H9 (cell line): ENCODE data around the gene CALM1. TPM values are rescaled to one million over a fixed set of nuclear protein-coding genes. Genes with fewer than 3 reads are reported as not detected.

Source experiments
- DNase-seq: peaks from one replicate; pipeline ENCODE4 v3.0.0-alpha.2; 2017
- H2AFZ ChIP-seq: one replicate; pipeline ENCODE4 v1.6.1; 2013; ENCODE audit warnings: mild to moderate bottlenecking, low read length, control low read depth, moderate library complexity
- H2AK5ac ChIP-seq: 2 replicates; pipeline ENCODE4 v1.6.1; 2013; ENCODE audit warnings: low read length, control low read depth, mixed read lengths; ENCODE audit not compliant: insufficient read length
- H2BK120ac ChIP-seq: one replicate; pipeline ENCODE4 v1.6.1; 2013; ENCODE audit warnings: low read depth, mild to moderate bottlenecking, low read length, control low read depth, inconsistent platforms; ENCODE audit not compliant: poor library complexity, severe bottlenecking
- H2BK12ac ChIP-seq: 2 replicates; pipeline ENCODE4 v1.6.1; 2013; ENCODE audit warnings: low read length, control low read depth, mixed read lengths, low read depth; ENCODE audit not compliant: insufficient read length
- H2BK15ac ChIP-seq: 2 replicates; pipeline ENCODE4 v1.6.1; 2013; ENCODE audit warnings: low read depth, low read length, control low read depth
- H2BK20ac ChIP-seq: one replicate; pipeline ENCODE4 v1.6.1; 2013; ENCODE audit warnings: low read depth, mild to moderate bottlenecking, low read length, control low read depth, inconsistent platforms; ENCODE audit not compliant: poor library complexity, severe bottlenecking
- H2BK5ac ChIP-seq: 2 replicates; pipeline ENCODE4 v1.6.1; 2013; ENCODE audit warnings: low read length, control low read depth, mixed read lengths; ENCODE audit not compliant: insufficient read length
- H3K14ac ChIP-seq: 2 replicates; pipeline ENCODE4 v1.6.1; 2013; ENCODE audit warnings: low read length, control low read depth; ENCODE audit not compliant: insufficient read depth
- H3K18ac ChIP-seq: 2 replicates; pipeline ENCODE4 v1.6.1; 2013; ENCODE audit warnings: low read depth, mild to moderate bottlenecking, mixed read lengths, low read length, control low read depth; ENCODE audit not compliant: insufficient read length
- H3K23ac ChIP-seq: 2 replicates; pipeline ENCODE4 v1.6.1; 2013; ENCODE audit warnings: low read length, control low read depth, mixed read lengths, low read depth; ENCODE audit not compliant: insufficient read length
- H3K23me2 ChIP-seq: 2 replicates; pipeline ENCODE4 v1.6.1; 2013; ENCODE audit warnings: low read depth, mild to moderate bottlenecking, mixed read lengths, low read length, control low read depth; ENCODE audit not compliant: insufficient read length, poor library complexity, severe bottlenecking
- H3K27ac ChIP-seq: 2 replicates; pipeline ENCODE4 v1.5.1; 2013; ENCODE audit warnings: low read length, control low read depth, mixed read lengths, low read depth; ENCODE audit not compliant: insufficient read length
- H3K27me3 ChIP-seq: 2 replicates; pipeline ENCODE4 v1.6.1; 2013; ENCODE audit warnings: low read length, control low read depth, inconsistent platforms; ENCODE audit not compliant: insufficient read depth
- H3K4ac ChIP-seq: 2 replicates; pipeline ENCODE4 v1.6.1; 2013; ENCODE audit warnings: low read depth, mild to moderate bottlenecking, control low read depth, inconsistent platforms, low read length, moderate library complexity
- H3K4me1 ChIP-seq: 2 replicates; pipeline ENCODE4 v1.6.1; 2013; ENCODE audit warnings: low read length, control low read depth, inconsistent platforms; ENCODE audit not compliant: insufficient read depth
- H3K4me2 ChIP-seq: 2 replicates; pipeline ENCODE4 v1.6.1; 2013; ENCODE audit warnings: low read length, control low read depth, mixed read lengths; ENCODE audit not compliant: insufficient read length, insufficient read depth
- H3K56ac ChIP-seq: 2 replicates; pipeline ENCODE4 v1.6.1; 2013; ENCODE audit warnings: low read depth, mild to moderate bottlenecking, mixed read lengths, low read length, control low read depth; ENCODE audit not compliant: insufficient read length
- H3K79me1 ChIP-seq: 2 replicates; pipeline ENCODE4 v1.6.1; 2013; ENCODE audit warnings: low read depth, mild to moderate bottlenecking, moderate library complexity, low read length, control low read depth, inconsistent platforms; ENCODE audit not compliant: insufficient read depth, poor library complexity, severe bottlenecking
- H3K79me2 ChIP-seq: 2 replicates; pipeline ENCODE4 v1.6.1; 2013; ENCODE audit warnings: low read length, control low read depth, inconsistent platforms; ENCODE audit not compliant: insufficient read depth
- H3K9ac ChIP-seq: 2 replicates; pipeline ENCODE4 v1.6.1; 2013; ENCODE audit warnings: low read length, control low read depth, mixed read lengths; ENCODE audit not compliant: insufficient read length; ENCODE audit errors: extremely low read depth
- H3K9me3 ChIP-seq: one replicate; pipeline ENCODE4 v1.6.1; 2013; ENCODE audit warnings: low read depth, low read length, inconsistent platforms; ENCODE audit not compliant: control insufficient read depth
- H3T11ph ChIP-seq: one replicate; pipeline ENCODE4 v1.6.1; 2013; ENCODE audit warnings: mild to moderate bottlenecking, low read length, control low read depth, inconsistent platforms
- H4K20me1 ChIP-seq: one replicate; pipeline ENCODE4 v1.6.1; 2013; ENCODE audit not compliant: control insufficient read depth, insufficient read length, insufficient read depth
- H4K5ac ChIP-seq: 2 replicates; pipeline ENCODE4 v1.6.1; 2013; ENCODE audit warnings: low read depth, mild to moderate bottlenecking, mixed read lengths, low read length, control low read depth; ENCODE audit not compliant: insufficient read length
- H4K8ac ChIP-seq: replicated peaks from 2 replicates; pipeline ENCODE4 v1.6.1; 2013; ENCODE audit warnings: low read length, control low read depth, mixed read lengths, low read depth; ENCODE audit not compliant: insufficient read length
- H4K91ac ChIP-seq: 2 replicates; pipeline ENCODE4 v1.6.1; 2013; ENCODE audit warnings: low read depth, mild to moderate bottlenecking, moderate library complexity, mixed read lengths, low read length, control low read depth; ENCODE audit not compliant: insufficient read length
- H3K27ac Mint-ChIP-seq, 3 experiments: 2 replicates in 2 of 3; 3 replicates in 1 of 3; pipeline ENCODE4 v1.8.0; 2020 to 2021; ENCODE audit warnings: mixed read lengths in 3 of 3, mild to moderate bottlenecking in 1 of 3, moderate library complexity in 1 of 3
- H3K27me3 Mint-ChIP-seq: 2 replicates; pipeline ENCODE4 v1.8.0; 2021; ENCODE audit warnings: low read depth, mild to moderate bottlenecking, moderate library complexity, mixed read lengths
- H3K36me3 Mint-ChIP-seq, 3 experiments: 2 replicates in 2 of 3; 3 replicates in 1 of 3; pipeline ENCODE4 v1.8.0; 2020 to 2021; ENCODE audit warnings: low read depth in 3 of 3, mixed read lengths in 3 of 3; ENCODE audit not compliant: insufficient read depth in 1 of 3
- H3K4me1 Mint-ChIP-seq, 2 experiments: 2 replicates each; pipeline ENCODE4 v1.8.0; 2020; ENCODE audit warnings: mixed read lengths in 2 of 2
- H3K4me3 Mint-ChIP-seq, 2 experiments: 2 replicates in 1 of 2; 3 replicates in 1 of 2; pipeline ENCODE4 v1.8.0; 2020 to 2021; ENCODE audit warnings: mild to moderate bottlenecking in 2 of 2, mixed read lengths in 2 of 2, moderate library complexity in 1 of 2
- H3K9me3 Mint-ChIP-seq, 2 experiments: 2 replicates in 1 of 2; 3 replicates in 1 of 2; pipeline ENCODE4 v1.8.0; 2020; ENCODE audit warnings: mild to moderate bottlenecking in 2 of 2, mixed read lengths in 2 of 2, moderate library complexity in 1 of 2
- CTCF ChIP-seq: fragments of 200-600 bp; sonication (generic); conservative IDR thresholded peaks from 3 replicates; pipeline ENCODE4 v1.8.0; 2021; ENCODE audit warnings: antibody characterized with exemption, mild to moderate bottlenecking
- WGBS: extraction: QIAGEN DNeasy Blood & Tissue Kit; methylation state at CpG from one replicate; pipeline ENCODE4 v1.1.7; 2013; ENCODE audit warnings: missing lambda C conversion rate, low lambda C conversion rate, mixed read lengths; ENCODE audit not compliant: insufficient read length; ENCODE audit errors: extremely low coverage; 5-methylcytosine and 5-hydroxymethylcytosine counted together
- total RNA-seq: library from RNA; stranded (reverse); gene quantifications from 2 replicates; pipeline ENCODE4 v1.2.1, GENCODE V29; 2021

CALM1 gene
- total RNA-seq, 1 experiment from 2014 or later, result 354 TPM

GRCh38 chr14:90400904-90401561, 4.2 kb downstream of the CALM1 start:
- H2BK20ac ChIP-seq, result no peak overlapping the region
- H2AK5ac ChIP-seq, result no peak overlapping the region
- H3K9me3 Mint-ChIP-seq, result no peaks in the 10 kb centered on the region
- peaks cover 50 to 66% (median 62%) of the 10 kb centered on the region in 3 experiments; a peak in 6 of 7 replicates for H3K36me3 Mint-ChIP-seq
- H3K4ac ChIP-seq, result no peak overlapping the region
- H4K8ac ChIP-seq, result no peak overlapping the region
- no peak overlapping the region for H3K14ac ChIP-seq
- H3K27me3 ChIP-seq, result no peaks in the 10 kb centered on the region
- H3K27ac Mint-ChIP-seq, result peak overlapping the region in 1 of 3 experiments; percentile 6; a peak in 2 of 7 replicates
- no peak overlapping the region for H2BK15ac ChIP-seq
- H4K91ac ChIP-seq, result no peak overlapping the region
- WGBS, result no CpG with 5 or more reads among the region's 7 CpGs
- no peak overlapping the region for H3T11ph ChIP-seq
- H4K20me1 ChIP-seq, result no peaks in the 10 kb centered on the region
- TF ChIP-seq CTCF, result no peak
- H3K18ac ChIP-seq, result no peak overlapping the region
- H3K4me1 Mint-ChIP-seq, result peaks cover 12 to 24% of the 10 kb centered on the region in 2 experiments
- no peak overlapping the region for H3K9ac ChIP-seq
- H3K79me2 ChIP-seq, result peaks cover 3% of the 10 kb centered on the region; the same call in 1 of the 2 replicates
- H2BK120ac ChIP-seq, result no peak overlapping the region
- no peak overlapping the region for H3K56ac ChIP-seq
- no peak overlapping the region for H2AFZ ChIP-seq
- H3K23ac ChIP-seq, result no peak overlapping the region
- no peaks in the 10 kb centered on the region for H3K9me3 ChIP-seq
- no peak overlapping the region for H2BK5ac ChIP-seq
- H3K4me2 ChIP-seq, result no peak overlapping the region
- H3K79me1 ChIP-seq, result no peaks in the 10 kb centered on the region
- no peak for DNase-seq
- no peak overlapping the region for H2BK12ac ChIP-seq
- no peak overlapping the region for H4K5ac ChIP-seq
- H3K23me2 ChIP-seq, result peaks cover 7% of the 10 kb centered on the region
- peaks cover 2% of the 10 kb centered on the region; the same call in 1 of the 2 replicates for H3K27me3 Mint-ChIP-seq
- no peak overlapping the region for H3K4me3 Mint-ChIP-seq
- H3K27ac ChIP-seq, result no peak overlapping the region
- no peaks in the 10 kb centered on the region for H3K4me1 ChIP-seq
